K562 (cell line): ENCODE results near the gene SEL1L. TPM values are rescaled to one million over a fixed set of nuclear protein-coding genes. Genes with fewer than 3 reads are reported as not detected.
A peak's percentile ranks its signal among the peaks of the same experiment; 100 is the strongest.

ENCODE experiments used
- ARID4B ChIP-seq: sonication (generic); formaldehyde crosslinking; IDR thresholded peaks from 2 replicates; pipeline ENCODE4 v1.8.0; 2022; ENCODE audit warnings: mild to moderate bottlenecking, missing genetic modification reagents
- CTCFL ChIP-seq: IDR thresholded peaks from 2 replicates; pipeline ENCODE4 v1.6.1; 2011; ENCODE audit warnings: borderline replicate concordance, low read depth, mild to moderate bottlenecking, moderate library complexity, low read length; ENCODE audit not compliant: insufficient read depth, poor library complexity, severe bottlenecking
- DPF2 ChIP-seq: fragments of 450-650 bp; IDR thresholded peaks from 2 replicates; pipeline ENCODE4 v1.6.1; 2016
- E2F1 ChIP-seq: sonication (generic); formaldehyde crosslinking; IDR thresholded peaks from 2 replicates; pipeline ENCODE4 v1.8.1; 2023; ENCODE audit warnings: mild to moderate bottlenecking, missing genetic modification reagents, moderate library complexity
- ELF1 ChIP-seq: fragments of 200-800 bp; sonication (Bioruptor generic); IDR thresholded peaks from 2 replicates; pipeline ENCODE4 v1.6.1; 2016; ENCODE audit warnings: missing genetic modification characterization, missing compliant biosample characterization
- FOXM1 ChIP-seq, 2 experiments: fragments of 450-650 bp in 1 of 2; sonication (generic) in 1 of 2; formaldehyde crosslinking in 1 of 2; IDR thresholded peaks; 2 replicates each; pipeline versions ENCODE4 v1.6.1 to v1.9.0; 2017 to 2022; ENCODE audit warnings: low read depth in 2 of 2, mild to moderate bottlenecking in 2 of 2, missing genetic modification reagents in 1 of 2, moderate library complexity in 1 of 2
- HOXB6 ChIP-seq: fragments of 250-450 bp; sonication (Bioruptor Pico); IDR thresholded peaks from 2 replicates; pipeline ENCODE4 v1.5.1; 2022; ENCODE audit warnings: mild to moderate bottlenecking, borderline replicate concordance
- KDM4B ChIP-seq, 2 experiments: fragments of 450-650 bp in 1 of 2; sonication (generic) in 1 of 2; IDR thresholded peaks; 2 replicates each; pipeline ENCODE4 v1.6.1; 2016 to 2017; ENCODE audit warnings: borderline replicate concordance in 2 of 2, antibody characterized with exemption in 1 of 2, low read depth in 1 of 2, mild to moderate bottlenecking in 1 of 2
- LCOR ChIP-seq: sonication (generic); formaldehyde crosslinking; IDR thresholded peaks from 2 replicates; pipeline ENCODE4 v1.8.0; 2022; ENCODE audit warnings: mild to moderate bottlenecking, missing genetic modification reagents
- MCM5 ChIP-seq: fragments of 450-650 bp; IDR thresholded peaks from 2 replicates; pipeline ENCODE4 v1.6.1; 2016; ENCODE audit warnings: low read depth
- NCOR1 ChIP-seq: fragments of 450-650 bp; IDR thresholded peaks from 2 replicates; pipeline ENCODE4 v1.6.1; 2016; ENCODE audit warnings: mild to moderate bottlenecking, moderate library complexity
- NR2F6 ChIP-seq: fragments of 450-650 bp; formaldehyde crosslinking; IDR thresholded peaks from 2 replicates; pipeline ENCODE4 v1.4.0; 2020; ENCODE audit warnings: mild to moderate bottlenecking
- RBBP5 ChIP-seq: fragments of 200-600 bp; sonication (generic); IDR thresholded peaks from 2 replicates; pipeline ENCODE4 v1.6.1; 2012; ENCODE audit warnings: borderline replicate concordance, mild to moderate bottlenecking, low read length, control low read depth, inconsistent platforms; ENCODE audit not compliant: insufficient read depth, poor library complexity, severe bottlenecking
- SAP30 ChIP-seq: fragments of 200-600 bp; sonication (generic); IDR thresholded peaks from 2 replicates; pipeline ENCODE4 v1.6.1; 2012; ENCODE audit warnings: borderline replicate concordance, low read depth, mild to moderate bottlenecking, moderate library complexity, low read length, control low read depth, inconsistent platforms; ENCODE audit not compliant: insufficient read depth, poor library complexity, severe bottlenecking
- THRB ChIP-seq: fragments of 450-650 bp; formaldehyde crosslinking; conservative IDR thresholded peaks from 2 replicates; pipeline ENCODE4 v1.4.0; 2022; ENCODE audit warnings: mild to moderate bottlenecking, missing genetic modification characterization
- ZBED1 ChIP-seq: IDR thresholded peaks from 2 replicates; pipeline ENCODE4 v1.6.1; 2014
- ZFP30 ChIP-seq: fragments of 250-450 bp; sonication (Bioruptor Pico); IDR thresholded peaks from 2 replicates; pipeline ENCODE4 v1.8.0; 2022; ENCODE audit warnings: moderate library complexity, mild to moderate bottlenecking, inconsistent platforms, borderline replicate concordance
- polyA plus RNA-seq, 8 experiments: library from polyadenylated mRNA; depleted of rRNA in 4 of 8; stranded (reverse) in 5 of 8; unstranded in 3 of 8; fragments of >200 nt; fragmentation: Nextera tagmentation in 2 of 8; fragmentation: Illumina TruSeq in 1 of 8; extraction: Ambion mirVana in 2 of 8; extraction: Trizol in 1 of 8; gene quantifications; 2 replicates each; pipeline versions ENCODE4 v1.2.1 to v1.2.3, GENCODE V29; 2011 to 2014; ENCODE audit warnings: inconsistent platforms in 1 of 8, missing spikeins in 1 of 8
- total RNA-seq, 7 experiments: library from RNA; depleted of rRNA in 6 of 7; stranded (reverse); fragments of >200 nt in 6 of 7; fragmentation: Illumina TruSeq in 2 of 7; extraction: Trizol in 2 of 7; gene quantifications; 2 replicates each; pipeline versions ENCODE4 v1.2.1 to v1.2.3, GENCODE V29; 2011 to 2021; ENCODE audit warnings: low replicate concordance in 1 of 7

Gene SEL1L
- total and polyA plus RNA-seq, 9 of the 15 experiments (the other 6 are each of a cell fraction or from before 2014, with no cell fraction given): 7.7 to 21.1 (median 13.6) TPM

GRCh38 chr14:81427348-81428058, 106.2 kb downstream of the SEL1L start (continued):
- TF ChIP-seq ARID4B (CRISPR knock-in tag): no peak
- TF ChIP-seq ELF1: peak; percentile 57
- no peak for TF ChIP-seq E2F1
- peak; percentile 97 for TF ChIP-seq DPF2
- no peak for TF ChIP-seq HOXB6 (CRISPR knock-in tag)
- TF ChIP-seq ZBED1: no peak
- TF ChIP-seq ZFP30 (CRISPR knock-in tag): no peak
- no peak for TF ChIP-seq MCM5
- no peak for TF ChIP-seq CTCFL
- no peak for TF ChIP-seq KDM4B (IDR thresholded peaks at IDR 0.05; ENCODE audit: borderline replicate concordance in 2 of 2, low read depth in 1 of 2)
- TF ChIP-seq RBBP5: peak; percentile 36
- TF ChIP-seq NR2F6 (CRISPR knock-in tag): no peak
- TF ChIP-seq FOXM1 (IDR thresholded peaks at IDR 0.05; ENCODE audit: low read depth): peak; percentile 58; the same call in 1 of the 2 replicates
- no peak for TF ChIP-seq FOXM1 (CRISPR knock-in tag; IDR thresholded peaks at IDR 0.05; ENCODE audit: low read depth)
- peak; percentile 58; the same call in 1 of the 2 replicates for TF ChIP-seq LCOR (CRISPR knock-in tag)
- no peak for TF ChIP-seq THRB (CRISPR knock-in tag)
- TF ChIP-seq NCOR1: peak; percentile 70
- TF ChIP-seq SAP30: peak; percentile 16
